Inflammatory macrophage (primary cell): Measurements from ENCODE around the gene TMEM129.
A peak's percentile ranks its signal among the peaks of the same experiment; 100 is the strongest.

Experiments
- DNase-seq, 2 donors: peaks; one replicate each; pipeline ENCODE4 v3.0.0-alpha.2; 2020 to 2022

The TMEM129 gene

DNA sequence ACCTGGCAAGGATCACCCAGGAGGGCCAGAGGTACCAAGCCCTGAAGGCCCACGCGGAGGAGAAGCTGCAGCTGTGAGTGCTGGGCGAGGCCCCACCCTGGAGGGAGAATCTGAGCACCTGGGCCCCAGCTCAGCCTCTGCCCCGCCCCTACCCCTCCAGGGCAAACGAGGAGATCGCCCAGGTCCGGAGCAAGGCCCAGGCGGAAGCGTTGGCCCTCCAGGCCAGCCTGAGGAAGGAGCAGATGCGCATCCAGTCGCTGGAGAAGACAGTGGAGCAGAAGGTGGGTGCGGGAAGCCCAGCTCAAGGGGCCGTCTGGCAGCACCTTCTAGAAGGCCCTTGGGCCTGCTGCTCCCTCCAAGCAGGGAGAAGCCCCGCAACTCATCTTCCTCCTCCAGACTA, 23.4 kb upstream of the TMEM129 start:
- no peak for DNase-seq

DNA sequence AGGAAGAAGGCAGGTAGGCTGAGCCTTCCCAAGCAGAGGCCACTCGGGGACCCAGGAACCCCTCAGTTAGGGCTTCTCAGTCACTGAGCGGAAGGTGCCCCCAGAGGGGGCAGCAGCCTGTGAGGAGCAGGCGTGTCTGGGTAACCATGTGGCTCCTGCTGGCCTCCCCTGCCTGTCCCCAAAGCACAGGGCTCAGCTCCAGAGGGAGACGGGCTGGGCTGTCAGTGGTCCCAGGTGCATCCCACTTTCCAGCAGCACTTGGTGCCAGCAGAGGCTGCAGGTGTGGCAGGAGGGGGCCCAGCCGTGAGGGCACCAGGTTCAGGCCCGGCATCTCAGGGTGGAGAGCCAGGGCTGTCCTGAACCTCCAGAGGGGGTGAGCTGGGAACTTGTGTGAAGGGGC, 22.9 kb upstream of the TMEM129 start:
- DNase-seq: no peak

- no peak for DNase-seq
Measured at GRCh38 chr4:1743551-1743950, 22.4 kb upstream of the TMEM129 start.

DNA sequence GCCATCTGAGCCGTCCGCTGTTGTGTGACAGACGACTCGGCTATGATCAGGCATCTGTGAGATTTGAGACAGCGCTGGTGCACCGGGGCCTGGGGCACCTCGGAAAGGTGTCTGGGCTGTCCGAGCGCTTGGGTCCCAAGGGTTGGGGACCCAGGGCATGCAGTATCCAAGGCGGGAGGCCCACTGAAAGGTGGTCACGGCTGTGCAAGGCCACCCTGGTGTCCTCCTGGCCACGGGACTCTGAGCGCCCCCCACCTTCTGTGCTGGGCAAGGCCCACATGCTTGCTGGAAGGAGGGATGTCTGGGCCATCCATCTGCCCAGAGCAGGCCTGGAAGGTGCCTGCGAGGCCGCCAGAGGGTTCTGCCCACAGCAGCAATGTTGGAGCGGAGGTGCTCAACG, 20.1 kb upstream of the TMEM129 start:
- no peak for DNase-seq

DNA sequence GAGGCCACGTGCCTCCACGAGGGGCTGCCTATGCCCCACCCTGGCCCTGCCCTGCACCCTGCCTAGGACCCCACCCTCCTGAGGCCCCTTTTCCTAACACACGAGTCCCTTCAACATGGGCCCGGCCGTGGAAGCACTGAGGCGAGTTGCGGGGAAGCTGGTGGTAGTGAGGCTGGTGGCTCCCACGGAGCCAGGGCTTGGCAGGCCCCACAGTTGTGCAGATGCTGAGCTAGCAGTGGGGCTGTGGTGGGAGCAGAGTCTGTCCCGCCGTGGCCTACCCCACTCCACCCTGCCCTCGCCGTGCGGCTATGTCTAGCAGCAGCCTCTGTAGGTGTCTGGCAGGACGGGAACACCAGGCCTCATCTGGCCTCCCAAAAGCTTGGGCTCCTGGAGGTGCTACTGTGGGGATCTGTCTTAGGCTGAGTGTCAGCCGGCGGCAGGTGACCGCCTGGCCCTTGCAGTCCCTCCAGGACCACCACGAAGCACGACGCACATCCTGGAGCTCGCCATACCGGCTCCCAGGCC, 19.0 kb upstream of the TMEM129 start:
- no peak for DNase-seq

DNA sequence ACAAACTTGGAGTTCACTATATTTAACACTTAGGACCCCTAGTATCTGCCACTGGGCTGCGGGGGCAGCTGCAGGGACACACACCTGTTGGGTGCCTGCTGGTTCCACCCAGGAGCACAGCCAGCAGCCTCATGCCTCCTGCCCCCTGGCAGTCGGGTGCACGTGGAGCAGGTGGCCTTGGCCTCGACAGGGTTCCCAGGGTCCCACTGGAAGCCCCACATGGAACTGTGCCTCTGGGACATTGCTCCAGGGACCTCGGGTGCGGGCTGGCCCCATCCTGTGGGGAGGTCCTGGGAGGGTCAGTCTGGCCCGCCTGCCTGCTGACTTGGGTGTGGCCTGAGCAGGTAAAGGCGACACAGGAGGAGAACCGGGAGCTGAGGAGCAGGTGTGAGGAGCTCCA, 18.2 kb upstream of the TMEM129 start:
- DNase-seq: no peak

DNA sequence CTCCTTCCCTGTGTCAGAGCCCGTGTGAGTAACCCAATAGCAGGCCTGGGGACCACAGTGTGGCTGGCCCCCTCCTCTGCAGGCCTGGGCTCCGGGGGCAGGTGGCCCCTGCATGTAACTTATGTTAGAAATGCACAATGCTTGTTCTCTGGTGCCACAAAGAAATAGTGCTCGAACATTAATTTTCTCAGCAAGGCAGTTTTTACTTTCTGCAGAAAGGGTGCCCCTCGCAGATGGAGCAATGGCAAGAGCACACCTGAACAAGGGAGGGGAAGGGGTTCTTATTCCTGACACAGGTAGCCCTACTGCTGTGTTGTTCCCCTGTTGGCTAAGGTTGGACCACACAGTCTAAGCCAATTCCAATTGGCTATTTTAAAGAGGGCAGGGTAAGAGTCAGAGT, 17.3 kb upstream of the TMEM129 start:
- DNase-seq: no peak

DNA sequence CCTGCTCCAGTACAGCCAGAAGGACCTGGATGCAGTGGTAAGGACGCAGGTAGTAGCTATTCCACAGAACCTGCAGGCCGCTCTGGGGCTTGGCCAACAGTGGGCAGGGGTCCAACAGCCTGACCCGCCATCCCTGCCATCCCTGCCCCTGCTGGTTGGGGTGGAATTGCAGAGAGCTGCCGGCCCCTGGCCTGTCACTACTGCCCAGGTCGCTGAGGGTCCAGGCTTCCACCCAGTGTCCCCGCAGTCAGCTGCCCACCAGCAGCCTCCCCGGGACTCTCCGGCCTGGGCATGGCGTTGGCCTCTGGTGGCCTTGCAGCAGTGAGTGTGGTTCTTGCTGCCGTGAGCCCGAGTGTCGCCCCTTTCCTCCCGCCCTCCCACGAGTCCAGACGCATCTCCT, 16.5 kb upstream of the TMEM129 start:
- no peak for DNase-seq

- DNase-seq: no peak
Measured at GRCh38 chr4:1736812-1737211, 15.7 kb upstream of the TMEM129 start.

- no peak for DNase-seq
Measured at GRCh38 chr4:1735215-1735614, 14.1 kb upstream of the TMEM129 start.

GRCh38 chr4:1732911-1733310, 11.8 kb upstream of the TMEM129 start:
- DNase-seq: no peak

DNA sequence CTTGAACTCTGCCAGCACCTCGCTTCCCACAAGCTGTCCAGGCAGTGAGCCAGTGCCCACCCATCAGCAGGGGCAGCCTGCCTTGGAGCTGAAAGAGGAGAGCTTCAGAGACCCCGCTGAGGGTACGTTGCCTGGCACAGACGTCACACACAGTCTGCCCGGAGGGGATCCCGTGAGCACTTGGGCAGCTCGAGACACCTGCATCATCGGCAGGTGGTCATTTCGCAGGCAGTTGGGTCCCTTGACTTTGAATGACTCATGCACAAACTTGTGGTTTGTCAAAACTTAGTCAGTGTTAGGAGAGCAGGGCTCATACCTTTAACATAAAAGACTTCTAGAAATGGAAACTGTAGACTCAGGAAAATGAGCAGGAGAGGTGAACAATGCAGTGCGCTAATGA, 10.1 kb upstream of the TMEM129 start:
- DNase-seq: no peak

DNA sequence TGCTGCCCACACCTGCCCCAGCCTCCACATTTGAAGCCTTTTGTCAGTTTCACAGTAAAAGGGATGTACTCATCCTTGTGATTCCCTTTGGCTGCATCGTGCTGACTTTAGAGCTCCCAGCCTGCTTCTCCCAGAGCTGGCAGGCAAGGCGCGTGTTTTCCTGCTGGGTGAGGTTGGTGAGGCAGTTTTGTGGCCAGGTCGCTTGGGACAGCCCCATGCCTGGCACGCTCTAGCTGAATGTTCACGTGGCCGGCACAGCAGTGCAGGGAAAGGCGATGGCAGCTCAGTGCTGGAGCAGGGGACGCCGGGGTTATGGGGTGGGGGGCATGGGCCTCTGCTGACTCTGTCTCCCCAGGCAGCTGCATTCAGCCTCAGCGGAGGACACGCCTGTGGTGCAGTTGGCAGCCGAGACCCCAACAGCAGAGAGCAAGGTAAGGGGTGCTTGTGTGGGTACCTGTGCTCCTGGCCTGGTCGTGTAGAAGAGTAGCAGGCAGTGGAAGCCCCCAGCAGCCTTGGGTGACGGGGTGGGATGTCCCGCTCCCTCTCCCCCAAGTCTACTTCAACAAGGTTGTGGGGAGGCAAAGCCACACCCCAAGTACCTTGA, 9.5 kb upstream of the TMEM129 start:
- no peak for DNase-seq

- DNase-seq: no peak
Measured at GRCh38 chr4:1728061-1728980, 7.2 kb upstream of the TMEM129 start.

GRCh38 chr4:1727117-1728031, 6.3 kb upstream of the TMEM129 start:
- peak; percentile 87 to 90 for DNase-seq

- DNase-seq: peak; percentile 93 to 94
Measured at GRCh38 chr4:1726146-1726934, 5.2 kb upstream of the TMEM129 start.

GRCh38 chr4:1725521-1725920, 4.4 kb upstream of the TMEM129 start:
- no peak for DNase-seq

DNA sequence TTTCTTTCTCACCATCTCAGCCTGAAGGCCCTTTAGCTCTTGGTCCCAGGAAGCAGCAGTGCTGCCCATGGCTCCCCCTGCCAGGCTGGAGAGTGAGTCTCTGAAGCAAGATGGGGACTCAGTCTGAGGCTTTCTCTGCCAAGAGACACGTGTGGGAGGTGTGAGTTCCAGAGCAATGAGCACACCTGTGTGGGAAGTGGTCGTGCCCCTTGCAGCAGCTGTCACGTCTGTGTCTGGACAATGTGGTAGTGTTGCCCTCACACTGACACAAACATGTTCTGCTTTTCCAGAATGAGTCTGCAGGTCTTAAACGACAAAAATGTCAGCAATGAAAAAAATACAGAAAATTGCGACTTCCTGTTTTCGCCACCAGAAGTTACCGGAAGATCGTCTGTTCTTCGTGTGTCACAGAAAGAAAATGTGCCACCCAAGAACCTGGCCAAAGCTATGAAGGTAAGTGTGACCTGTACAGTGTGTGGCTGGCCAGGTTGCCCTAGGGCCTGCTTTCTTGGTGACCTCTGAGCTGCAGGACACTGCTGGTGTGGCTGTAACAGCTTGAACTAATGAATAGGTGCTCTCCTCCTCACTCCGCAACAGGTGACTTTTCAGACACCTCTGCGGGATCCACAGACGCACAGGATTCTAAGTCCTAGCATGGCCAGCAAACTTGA, 2.1 kb upstream of the TMEM129 start:
- peak; percentile 77 to 85 for DNase-seq

GRCh38 chr4:1722551-1723118, 1.5 kb upstream of the TMEM129 start:
- peak; percentile 32 to 42 for DNase-seq

DNA sequence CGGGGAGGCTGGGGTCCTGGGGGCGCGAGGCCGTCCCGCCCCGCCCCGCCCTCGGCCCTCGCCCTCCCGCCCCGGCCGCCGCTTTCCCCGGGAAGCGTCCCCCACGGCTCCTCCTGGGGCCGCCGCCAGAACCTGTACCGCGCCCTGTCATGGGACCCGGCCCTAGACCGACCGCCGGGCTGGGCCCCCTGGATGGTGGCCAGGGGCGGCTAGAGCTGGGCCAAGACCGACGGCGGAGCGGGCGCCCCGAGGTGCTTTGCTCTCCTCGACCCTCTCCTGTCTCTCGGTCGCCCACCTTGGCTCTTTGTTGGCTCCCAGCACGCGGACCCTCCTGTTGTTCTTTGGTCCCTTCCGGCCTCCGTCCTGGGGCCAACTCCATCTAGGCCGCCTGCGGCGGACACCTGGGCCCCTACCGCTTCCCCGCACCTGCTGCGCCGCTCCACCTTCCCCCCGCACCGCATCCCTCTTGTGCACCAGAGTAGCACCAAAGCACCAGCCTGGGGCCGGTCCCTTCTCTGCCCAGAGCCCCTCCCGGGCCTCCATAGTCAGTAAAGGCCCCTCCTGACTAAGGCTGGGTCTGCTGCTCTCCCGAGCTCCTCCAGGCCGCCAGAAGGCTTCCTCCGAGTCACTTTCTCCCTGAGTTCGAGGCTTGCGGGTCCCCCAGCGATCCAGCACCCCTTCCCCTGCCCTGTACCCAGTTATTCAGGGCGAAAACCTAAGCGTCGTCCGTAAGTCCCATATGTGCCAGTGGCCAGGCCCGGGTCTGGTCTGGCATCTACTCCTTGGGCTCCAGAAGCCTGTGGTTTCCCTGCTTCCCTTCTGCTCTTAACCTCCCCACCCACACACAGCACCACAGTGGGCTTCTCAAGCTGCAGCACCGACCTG, 785 bp upstream of the TMEM129 start:
- peak; percentile 30 to 34 for DNase-seq
